ENCODE data around the gene FBXO17.
"Not testable (repeated sequence)": the region's sequence is repeated elsewhere in the genome, so short reads cannot be mapped to it uniquely, and the experiment has no call there.

FBXO17 gene

DNA sequence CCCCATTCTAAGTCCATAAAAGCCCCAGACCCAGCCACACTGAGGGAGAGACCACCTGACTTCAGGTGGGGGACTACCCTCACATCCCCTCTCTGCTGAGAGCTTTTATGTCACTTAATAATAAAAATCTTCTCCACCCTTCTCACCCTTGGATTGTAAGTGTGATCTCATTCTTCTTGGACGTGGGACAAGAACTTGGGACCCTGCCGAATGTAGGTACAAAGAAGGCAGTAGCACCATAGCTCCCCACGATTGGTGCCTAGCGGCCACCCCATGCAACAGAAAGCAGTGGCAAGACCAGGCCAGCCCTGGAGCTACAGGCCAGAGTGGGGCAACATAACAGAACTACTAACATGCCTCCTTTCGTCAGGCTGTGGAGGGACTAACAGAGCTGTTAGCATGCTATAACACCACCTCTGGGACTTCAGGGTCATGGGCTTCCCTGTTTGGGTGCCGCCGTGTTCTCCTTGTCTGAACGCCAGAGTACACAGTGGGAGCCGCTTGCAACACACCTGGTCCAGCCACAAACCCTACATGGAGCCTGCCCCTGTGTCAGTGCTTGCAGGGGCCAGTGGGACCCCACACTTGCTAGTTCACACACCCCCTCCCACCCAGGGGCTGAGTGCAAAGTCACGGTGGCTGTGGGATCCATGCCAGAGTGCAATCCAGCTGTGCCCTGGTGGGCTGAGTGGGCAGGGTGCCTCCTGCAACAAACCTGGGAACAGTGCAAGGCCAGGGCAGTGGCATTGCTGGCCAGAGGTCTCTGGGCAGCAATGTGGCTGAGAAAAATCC, 5.2 kb upstream of the FBXO17 start:
- DNase-seq = no peak

DNA sequence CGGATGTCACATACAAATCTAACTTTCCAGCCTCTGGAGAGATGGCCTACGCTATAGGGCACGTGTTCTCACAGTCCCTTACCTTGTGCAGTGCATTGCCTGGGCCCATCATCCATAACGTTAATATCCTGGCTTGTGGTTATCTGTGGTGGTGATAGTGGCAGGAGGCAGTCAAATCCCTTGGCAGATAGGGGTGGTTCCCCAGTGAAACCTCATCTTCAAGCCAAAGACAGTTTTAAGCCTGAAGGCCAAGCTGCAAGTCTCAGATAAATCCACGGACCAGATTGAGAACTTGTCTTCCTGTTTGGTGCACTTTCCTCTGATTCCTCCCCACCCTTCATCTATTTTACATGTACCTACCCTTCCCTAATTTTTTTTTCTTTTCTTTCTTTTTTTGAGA, 4.3 kb upstream of the FBXO17 start:
- no peak for DNase-seq

DNA sequence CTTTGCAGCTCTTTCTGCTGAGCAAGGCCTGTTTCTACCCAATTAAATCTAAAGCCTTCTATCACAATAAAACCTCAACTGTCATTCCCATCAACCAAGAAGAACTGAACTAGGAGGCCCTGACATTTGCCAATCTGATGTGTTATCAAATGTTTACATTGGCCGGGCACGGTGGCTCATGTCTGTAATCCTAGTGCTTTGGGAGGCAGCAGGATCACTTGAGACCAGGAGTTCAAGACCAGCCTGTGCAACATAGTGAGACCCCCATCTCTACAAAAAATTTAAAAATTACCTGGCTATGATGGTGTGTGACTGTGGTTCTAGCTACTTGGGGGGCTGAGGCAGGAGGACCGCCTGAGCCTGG, 2.8 kb upstream of the FBXO17 start:
- no peak for DNase-seq

DNA sequence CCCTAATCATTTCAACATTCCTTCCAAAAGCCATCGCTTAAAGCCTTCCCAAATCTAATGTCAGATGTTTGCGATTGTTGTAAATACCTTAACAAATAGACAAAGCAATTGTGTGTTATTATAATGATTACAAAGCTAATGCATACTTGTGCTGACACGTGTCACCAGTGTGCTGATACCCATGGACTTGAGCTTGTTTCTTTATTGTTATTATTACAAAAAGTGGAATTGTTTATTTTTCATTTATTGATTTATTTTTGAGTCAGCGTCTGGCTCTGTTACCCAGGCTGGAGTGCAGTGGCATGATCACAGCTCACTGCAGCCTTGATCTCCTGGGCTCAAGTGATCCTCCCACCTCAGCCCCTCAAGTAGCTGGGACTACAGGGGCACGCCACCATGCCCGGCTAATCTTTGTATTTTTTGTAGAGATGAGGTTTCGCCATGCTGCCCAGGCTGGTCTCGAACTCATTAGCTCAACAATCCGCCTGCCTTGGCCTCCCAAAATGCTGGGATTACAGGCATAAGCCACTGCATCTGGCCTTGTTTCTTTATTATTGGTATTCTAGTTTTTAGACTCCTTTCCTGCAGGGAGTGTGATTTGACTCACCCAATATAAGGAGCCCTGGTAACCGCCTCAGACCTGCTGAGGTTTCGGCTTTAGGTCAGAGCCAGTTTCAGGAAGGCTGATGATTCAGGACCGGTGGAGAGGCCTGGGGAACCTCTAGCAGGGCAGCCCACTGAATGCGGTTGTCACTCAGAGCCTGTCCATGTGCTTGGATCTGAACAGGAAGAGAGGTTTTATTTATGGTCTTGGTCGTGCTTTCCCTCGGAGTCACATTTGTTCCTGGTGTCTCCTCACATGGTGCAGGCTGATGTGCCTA, 2.1 kb upstream of the FBXO17 start:
- peak in 1 of 51 donors; percentile 34 for DNase-seq

DNA sequence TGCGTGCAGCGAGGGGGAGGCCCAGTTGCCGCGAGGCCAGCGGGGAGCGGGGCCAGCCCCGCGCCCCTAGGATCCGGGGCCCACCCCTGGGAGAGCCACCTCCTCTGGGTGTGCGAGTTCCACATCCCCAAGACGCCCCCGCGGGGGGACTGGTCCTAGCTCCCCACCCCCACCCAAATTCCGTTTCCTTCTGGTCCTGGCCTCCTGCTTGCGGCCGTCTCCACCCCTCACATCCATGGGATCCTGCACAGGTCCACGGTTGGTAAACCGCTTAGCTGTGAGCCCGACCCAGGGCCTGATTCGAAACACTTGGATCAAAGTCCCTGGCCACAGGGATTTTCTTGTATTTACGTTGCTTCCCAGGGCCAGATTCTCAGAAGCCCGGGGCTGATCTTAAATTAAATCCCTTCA, 324 bp upstream of the FBXO17 start:
- DNase-seq = peak in 11 of 51 donors; percentile 5 to 49 (median 31)

DNA sequence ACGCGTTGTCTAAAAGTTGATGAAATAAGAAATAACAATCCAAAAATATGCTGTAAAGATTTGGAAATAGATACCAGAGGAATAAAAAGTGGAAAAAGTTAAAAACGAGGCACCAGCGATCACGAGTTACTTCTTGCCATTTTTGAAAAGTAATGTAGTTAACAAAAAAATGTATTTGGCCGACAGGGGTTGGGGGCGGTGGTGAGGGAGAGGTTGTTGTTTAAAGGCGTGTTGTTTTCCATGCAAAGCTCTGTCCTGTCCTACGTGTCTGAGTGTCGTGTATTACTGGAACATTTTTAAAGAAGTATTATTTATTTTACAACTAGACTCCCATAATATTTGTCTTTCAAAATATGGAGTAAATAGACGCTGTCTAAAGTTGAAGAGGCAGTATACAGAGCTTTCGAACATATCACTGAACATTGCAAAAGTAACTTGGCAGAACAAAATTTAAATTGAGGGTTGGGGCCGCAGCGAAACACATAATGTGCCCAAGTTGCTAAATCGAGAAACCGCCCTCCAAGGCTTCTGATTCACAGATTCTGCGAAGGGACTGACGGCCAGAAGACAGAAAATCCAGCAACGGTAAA, 823 bp downstream of the FBXO17 start:
- no peak for DNase-seq

DNA sequence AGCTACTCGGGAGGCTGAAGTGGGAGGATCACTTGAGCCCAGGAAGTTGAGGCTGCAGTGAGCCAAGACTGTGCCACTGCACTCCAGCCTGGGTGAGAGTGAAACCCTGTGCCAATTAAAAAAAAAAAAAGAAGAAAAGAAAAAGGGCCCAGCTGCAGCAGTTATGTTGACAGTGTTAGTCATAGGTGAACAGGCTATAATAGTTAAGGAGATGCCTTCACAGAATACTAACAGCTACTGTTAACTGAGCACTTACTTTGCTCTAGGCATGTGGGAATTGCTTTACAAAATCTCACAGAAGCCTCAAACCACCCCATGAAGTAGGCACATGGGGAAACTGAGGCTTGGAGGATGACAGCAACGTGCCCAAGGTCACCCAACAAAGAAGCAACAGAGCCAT, 3.9 kb downstream of the FBXO17 start:
- DNase-seq = no peak

DNA sequence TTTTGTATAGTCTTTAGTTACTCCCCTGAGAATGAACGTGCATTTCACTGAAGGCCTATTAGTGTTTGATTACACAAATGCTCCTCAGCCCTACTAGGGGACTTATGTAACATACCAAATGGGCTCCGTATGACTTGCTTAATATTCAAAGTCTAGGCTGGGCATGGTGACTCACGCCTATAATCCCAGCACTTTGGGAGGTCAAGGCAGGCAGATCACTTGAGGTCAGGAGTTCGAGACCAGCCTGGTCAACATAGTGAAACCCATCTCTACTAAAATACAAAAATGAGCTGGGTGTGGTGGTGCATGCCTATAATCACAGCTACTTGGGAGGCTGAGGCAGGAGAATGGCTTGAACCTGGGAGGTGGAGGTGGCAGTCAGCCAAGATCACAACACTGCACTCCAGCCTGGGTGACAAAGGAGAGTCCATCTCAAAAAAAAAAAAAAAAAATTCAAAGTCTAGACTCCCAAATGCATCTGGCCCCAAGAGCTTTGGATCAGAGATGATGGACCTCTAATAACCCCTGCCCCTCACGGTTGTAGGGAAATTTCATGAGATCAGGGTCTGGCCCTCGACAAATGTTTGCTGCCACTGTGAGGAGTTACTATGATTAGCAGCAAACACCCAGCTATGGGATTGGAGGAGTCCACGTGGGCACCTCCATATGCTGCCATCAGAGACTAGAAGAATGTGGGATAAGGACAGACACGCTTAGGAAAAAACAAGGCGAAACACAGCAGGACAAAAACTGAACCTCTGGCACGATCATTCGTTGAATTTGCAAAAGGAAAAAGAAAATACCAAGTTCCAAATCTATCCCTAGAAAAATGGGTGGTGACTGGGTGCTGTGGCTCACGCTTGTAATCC, 4.6 kb downstream of the FBXO17 start:
- DNase-seq = peak in 1 of 51 donors; percentile 5

DNA sequence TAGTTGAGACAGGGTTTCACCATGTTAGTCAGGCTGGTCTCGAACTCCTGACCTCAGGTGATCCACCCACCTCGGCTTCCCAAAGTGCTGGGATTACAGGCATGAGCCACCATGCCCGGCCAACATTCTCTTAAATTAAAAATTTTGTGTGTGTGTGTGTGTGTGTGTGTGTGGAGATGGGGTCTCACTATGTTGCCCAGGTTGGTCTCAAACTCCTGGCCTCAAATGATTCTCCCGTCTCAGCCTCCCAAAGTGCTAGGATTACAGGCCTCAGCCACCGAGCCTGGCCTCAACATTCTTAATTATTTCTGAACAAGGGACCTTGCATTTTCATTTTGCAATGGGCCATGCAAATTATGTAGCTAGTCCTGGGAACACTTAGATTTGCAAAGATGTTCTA, 9.4 kb downstream of the FBXO17 start:
- not testable (repeated sequence) for DNase-seq

DNA sequence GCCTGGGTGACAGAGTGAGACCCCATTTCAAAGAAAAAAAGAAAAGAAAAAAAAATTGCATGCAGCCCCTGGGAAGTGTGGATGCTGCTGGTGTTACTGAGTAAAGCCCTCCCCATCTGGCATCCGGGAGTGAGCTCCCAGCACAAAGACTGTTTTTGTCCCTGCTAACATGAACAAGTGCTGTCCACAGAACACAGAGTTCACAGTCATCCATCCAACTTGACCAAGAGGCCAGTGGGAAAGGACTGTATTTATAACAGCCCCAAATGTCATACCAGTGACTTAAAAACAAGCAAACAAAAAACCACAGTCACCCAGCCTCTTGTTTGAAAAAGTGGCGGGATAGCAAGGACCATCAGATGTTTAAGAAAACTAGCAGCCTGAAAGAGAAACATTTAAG, 10.8 kb downstream of the FBXO17 start:
- no peak for DNase-seq

DNA sequence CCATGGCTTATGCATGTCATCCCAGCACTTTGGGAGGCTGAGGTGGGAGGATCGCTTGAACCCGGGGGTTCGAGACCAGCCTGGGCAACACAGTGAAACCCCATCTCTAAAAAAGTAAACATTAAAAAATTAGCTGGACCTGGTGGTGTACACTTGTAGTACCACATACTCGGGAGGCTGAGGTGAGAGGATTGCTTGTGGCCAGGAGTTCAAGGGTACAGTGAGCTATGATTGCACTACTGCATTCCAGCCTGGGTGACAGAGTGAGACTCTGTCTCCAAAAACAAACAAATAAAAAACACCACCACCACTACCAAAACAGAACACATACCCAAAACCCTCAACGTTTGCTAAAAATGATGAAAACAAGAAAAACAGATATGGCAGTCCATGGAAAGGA, 15.9 kb downstream of the FBXO17 start:
- DNase-seq = no peak

DNA sequence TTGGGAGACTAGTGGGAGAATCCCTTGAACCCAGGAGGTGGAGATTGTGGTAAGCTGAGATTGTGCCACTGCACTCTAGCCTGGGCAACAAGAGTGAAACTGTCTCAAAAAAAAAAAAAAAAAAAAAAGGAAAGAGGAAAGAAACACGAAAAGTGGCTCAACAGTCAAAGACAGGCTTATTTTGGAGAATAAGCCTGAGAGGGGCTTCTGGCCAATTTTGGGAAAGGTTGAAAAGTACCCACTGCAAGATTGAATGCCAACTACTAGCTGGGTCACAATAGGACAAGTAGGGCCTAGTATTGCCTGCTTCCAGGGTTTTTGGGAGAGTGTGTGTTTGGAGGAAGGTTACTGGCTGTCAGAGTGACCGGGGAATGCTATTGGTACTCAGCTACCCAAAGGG, 17.2 kb downstream of the FBXO17 start:
- DNase-seq = no peak

DNA sequence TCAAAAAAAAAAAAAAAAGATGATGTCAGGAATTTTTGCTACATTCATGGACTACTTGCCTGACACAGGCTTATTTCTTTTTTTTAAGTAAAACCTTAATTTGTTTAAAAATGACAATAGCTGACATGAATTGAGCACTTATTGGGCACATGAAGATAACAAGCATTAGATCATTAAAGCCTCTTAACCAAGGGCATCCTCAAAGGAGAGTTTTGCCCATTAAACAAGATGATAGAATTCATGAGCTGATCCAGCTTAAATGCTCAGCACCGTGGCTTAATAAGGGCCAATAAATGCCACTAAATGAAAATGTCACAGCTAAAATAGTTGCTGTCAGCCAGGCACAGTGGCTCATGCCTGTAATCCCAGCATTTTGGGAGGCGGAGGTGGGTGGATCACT, 19.3 kb downstream of the FBXO17 start:
- DNase-seq = no peak

DNA sequence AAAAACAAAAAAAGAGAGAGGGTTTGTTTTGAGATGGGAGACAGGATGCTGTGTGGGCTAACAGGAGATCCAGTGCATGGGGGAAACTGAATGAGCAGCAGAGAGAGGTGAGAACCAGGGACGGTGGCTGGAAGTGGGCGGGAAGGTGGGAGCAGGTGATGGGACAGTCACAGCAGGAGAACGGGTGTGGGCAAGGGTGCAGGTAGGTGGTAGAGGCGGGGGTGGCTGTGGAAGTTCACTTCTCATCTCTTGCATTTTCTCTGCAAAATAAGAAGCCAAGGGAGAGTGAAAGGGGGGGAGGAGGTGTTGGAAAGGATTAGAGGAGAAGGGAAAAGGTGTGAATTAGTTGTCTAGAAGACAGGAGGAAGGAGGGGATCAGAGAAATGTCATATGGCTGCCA, 21.9 kb downstream of the FBXO17 start:
- peak in 1 of 51 donors; percentile 5 for DNase-seq

DNA sequence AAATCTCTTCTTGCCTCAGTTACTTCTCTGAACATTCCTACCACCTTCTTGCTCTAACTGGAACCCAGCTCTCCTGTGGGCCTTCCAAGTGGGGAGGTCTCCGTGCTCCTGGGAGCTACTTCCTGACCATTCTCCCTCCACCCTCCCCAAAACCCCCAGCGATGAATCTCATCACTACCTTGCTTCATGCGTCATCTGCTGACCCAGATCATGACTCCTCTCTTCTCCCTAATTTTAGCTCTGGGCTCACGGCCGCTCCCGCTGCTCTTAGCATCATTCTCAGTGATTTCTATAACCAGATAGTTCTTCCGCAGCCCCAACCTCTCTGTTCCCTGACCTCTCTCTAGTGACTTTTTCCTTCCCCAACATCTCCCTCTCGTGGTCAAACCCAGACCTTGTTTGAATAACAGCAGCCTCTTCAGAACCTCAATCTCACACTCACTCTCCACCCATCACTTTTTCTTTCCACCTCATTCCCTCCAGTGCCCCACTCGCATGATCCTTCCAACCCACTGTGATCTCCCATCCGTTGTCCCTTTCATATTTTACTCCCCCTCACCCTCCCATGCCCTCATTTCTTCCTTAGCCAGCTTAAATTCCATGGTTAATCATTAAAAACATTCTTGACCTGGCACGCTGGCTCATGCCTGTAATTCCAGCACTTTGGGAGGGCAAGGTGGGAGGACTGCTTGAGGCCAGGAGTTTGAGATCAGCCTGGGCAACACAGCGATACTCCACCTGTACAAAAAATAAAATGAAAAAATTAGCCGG, 23.0 kb downstream of the FBXO17 start:
- DNase-seq = peak in 5 of 51 donors; percentile 5 to 15 (median 7)

DNA sequence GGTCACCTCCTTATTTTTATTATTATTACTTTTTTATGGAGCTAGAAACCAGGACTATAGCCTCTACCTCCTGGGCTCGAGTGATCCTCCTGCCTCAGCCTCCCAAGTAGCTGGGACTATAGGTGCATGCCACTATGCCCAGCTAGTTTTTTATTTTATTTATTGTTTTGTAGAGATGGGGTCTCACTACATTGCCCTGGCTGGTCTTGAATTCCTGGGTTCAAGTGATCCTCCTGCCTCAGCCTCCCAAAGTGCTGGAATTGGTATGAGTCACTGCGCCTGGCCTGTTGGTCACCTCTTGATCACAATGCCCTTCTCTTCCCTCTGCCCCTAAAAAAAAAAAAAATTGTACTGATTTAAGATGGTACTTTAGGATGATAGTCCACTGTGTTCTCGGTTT, 24.4 kb downstream of the FBXO17 start:
- no peak for DNase-seq

DNA sequence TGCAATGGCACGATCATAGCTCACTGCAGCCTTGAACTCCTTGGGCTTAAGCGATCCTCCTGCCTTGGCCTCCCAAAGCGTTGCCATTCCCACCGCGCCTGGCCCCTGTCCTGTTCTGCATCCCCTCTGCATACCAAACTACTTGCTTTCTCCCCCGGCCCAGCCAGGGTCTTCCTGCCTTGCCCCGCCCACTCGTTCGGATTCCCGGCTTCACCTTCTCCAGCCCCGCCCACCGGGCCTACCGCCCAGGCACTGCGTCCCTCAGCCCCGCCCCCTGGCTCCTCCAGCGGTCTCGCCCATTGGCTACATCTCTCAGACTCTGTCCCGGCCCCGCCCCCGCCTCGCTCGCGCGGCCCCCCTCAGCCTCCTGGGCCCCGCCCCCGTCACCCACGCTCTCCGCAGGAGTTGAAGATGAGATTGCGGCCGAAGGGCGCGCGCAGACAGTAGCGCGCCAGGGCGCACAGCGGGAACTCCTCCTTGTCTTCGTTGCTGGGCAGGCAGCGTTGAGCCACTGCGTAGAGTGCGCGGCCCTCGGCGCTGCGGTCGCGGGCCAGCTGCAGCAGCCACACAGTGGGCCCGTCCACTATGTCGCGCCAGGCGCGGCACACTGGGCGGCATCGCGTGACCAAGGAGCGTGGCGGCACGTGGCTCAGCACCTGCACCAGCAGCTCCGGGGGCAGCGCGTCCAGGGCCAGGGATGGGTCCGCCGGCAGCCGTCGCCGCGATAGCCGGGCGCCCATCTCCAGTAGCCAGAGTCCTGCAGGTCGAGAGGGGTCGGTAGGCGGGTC, 25.8 kb downstream of the FBXO17 start:
- DNase-seq = peak in 50 of 51 donors; percentile 16 to 94 (median 80)

DNA sequence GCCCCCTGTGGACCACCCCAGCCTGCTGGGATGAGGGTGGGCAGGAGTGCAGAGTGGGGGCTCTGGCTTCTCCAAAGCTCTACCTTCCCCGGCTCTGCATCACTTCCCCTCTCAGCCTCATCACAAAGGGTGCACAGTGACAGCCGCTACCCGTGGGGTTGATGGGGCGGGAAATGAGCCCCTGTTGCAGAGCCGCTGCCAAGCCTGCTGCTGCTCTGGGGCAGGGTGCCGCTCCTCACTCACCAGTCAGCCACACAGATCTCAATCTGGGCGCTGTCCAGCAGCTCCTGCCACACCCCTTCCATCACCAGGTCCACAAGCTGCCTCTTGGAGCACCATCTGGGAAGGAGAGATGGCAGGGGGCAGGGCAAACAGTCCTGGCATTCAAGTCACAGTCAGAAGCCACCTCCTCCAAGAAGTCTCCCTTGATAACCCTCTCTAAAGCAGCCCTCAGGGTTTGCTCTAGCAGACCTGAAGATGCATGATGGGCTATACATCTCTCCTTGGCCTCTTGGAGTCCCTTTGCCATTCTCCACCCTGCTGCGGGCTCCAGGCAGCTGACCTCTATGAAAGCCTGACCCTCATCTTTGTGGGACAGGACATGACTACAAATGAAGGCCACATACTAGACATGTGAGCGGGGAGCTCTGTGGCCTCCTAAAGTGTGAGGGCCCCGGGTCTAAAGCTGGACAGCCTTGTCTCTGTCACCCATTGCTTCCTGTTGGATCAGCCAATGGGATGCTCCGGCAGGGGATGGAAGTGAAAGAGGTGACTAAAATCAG, 29.1 kb downstream of the FBXO17 start:
- DNase-seq = no peak

Measured in hypothalamus (tissue), 51 donors.